Astrocyte (in vitro differentiated cells and primary cell): Measurements from ENCODE around the gene OR2AK2. TPM values are rescaled to one million over a fixed set of nuclear protein-coding genes. Genes with fewer than 3 reads are reported as not detected.
"Not testable (repeated sequence)": the region's sequence is repeated elsewhere in the genome, so short reads cannot be mapped to it uniquely, and the experiment has no call there.

Experiments
- DNase-seq: peaks from one replicate; pipeline ENCODE4 v3.0.0-alpha.2; 2010; ENCODE audit warnings: low read depth
- FAIRE-seq: peaks from 2 replicates; lab custom pipeline; 2011; peaks lifted over from hg19 to GRCh38; lab: Jason Lieb, UNC
- H2AFZ ChIP-seq: 2 replicates; pipeline ENCODE4 v1.6.0; 2012; ENCODE audit warnings: low read depth, low read length, inconsistent platforms
- H3K27ac ChIP-seq: 2 replicates; pipeline ENCODE4 v1.5.1; 2011; ENCODE audit warnings: low read depth, low read length, inconsistent platforms
- H3K27me3 ChIP-seq: 2 replicates; pipeline ENCODE4 v1.6.0; 2011; ENCODE audit warnings: low read length, inconsistent platforms; ENCODE audit not compliant: insufficient read depth
- H3K36me3 ChIP-seq: 2 replicates; pipeline ENCODE4 v1.5.1; 2011; ENCODE audit warnings: low read length, inconsistent platforms; ENCODE audit not compliant: insufficient read depth
- H3K4me1 ChIP-seq: 2 replicates; pipeline ENCODE4 v1.5.1; 2011; ENCODE audit warnings: low read length, inconsistent platforms; ENCODE audit not compliant: insufficient read depth
- H3K4me2 ChIP-seq: 2 replicates; pipeline ENCODE4 v1.6.0; 2012; ENCODE audit warnings: low read length, inconsistent platforms
- H3K4me3 ChIP-seq: 2 replicates; pipeline ENCODE4 v1.5.1; 2011; ENCODE audit warnings: low read depth, mild to moderate bottlenecking, low read length, inconsistent platforms; ENCODE audit not compliant: insufficient read depth
- H3K79me2 ChIP-seq: 2 replicates; pipeline ENCODE4 v1.6.0; 2012; ENCODE audit warnings: mild to moderate bottlenecking, low read length, inconsistent platforms; ENCODE audit not compliant: insufficient read depth
- H3K9ac ChIP-seq: 2 replicates; pipeline ENCODE4 v1.6.0; 2012; ENCODE audit warnings: mild to moderate bottlenecking, low read length, inconsistent platforms
- H3K9me3 ChIP-seq: 2 replicates; pipeline ENCODE4 v1.5.1; 2012; ENCODE audit warnings: low read depth, mild to moderate bottlenecking, low read length, inconsistent platforms; ENCODE audit not compliant: insufficient read depth
- H4K20me1 ChIP-seq: 2 replicates; pipeline ENCODE4 v1.6.0; 2012; ENCODE audit warnings: low read length, inconsistent platforms; ENCODE audit not compliant: insufficient read depth
- H3K27ac Mint-ChIP-seq: one replicate; pipeline ENCODE4 v1.8.0; 2021; ENCODE audit warnings: mild to moderate bottlenecking, mixed read lengths; ENCODE audit not compliant: unreplicated experiment
- H3K27me3 Mint-ChIP-seq: one replicate; pipeline ENCODE4 v1.8.0; 2021; ENCODE audit warnings: low read depth, mixed read lengths; ENCODE audit not compliant: unreplicated experiment
- H3K36me3 Mint-ChIP-seq: one replicate; pipeline ENCODE4 v1.8.0; 2021; ENCODE audit warnings: low read depth, mixed read lengths; ENCODE audit not compliant: unreplicated experiment
- H3K4me1 Mint-ChIP-seq: one replicate; pipeline ENCODE4 v1.8.0; 2021; ENCODE audit warnings: low read depth, mixed read lengths; ENCODE audit not compliant: unreplicated experiment
- H3K4me3 Mint-ChIP-seq: one replicate; pipeline ENCODE4 v1.8.0; 2021; ENCODE audit warnings: mild to moderate bottlenecking, moderate library complexity, mixed read lengths; ENCODE audit not compliant: unreplicated experiment
- H3K9me3 Mint-ChIP-seq: one replicate; pipeline ENCODE4 v1.8.0; 2021; ENCODE audit warnings: mild to moderate bottlenecking, mixed read lengths; ENCODE audit not compliant: unreplicated experiment
- CTCF ChIP-seq: IDR thresholded peaks from 2 replicates; pipeline ENCODE4 v1.5.1; 2011; ENCODE audit warnings: low read depth, mild to moderate bottlenecking, inconsistent platforms, low read length, moderate library complexity; ENCODE audit not compliant: insufficient read depth
- EZH2 ChIP-seq: IDR thresholded peaks from 2 replicates; pipeline ENCODE4 v1.6.1; 2012; ENCODE audit warnings: mild to moderate bottlenecking, low read length, inconsistent platforms; ENCODE audit not compliant: insufficient read depth
- total RNA-seq: library from RNA; stranded (reverse); gene quantifications from 2 replicates; pipeline ENCODE4 v1.2.1, GENCODE V29; 2021

OR2AK2 gene
- total RNA-seq, 1 donor from 2014 or later = not detected

GRCh38 chr1:247936415-247936814, 28.6 kb upstream of the OR2AK2 start:
- H3K27ac ChIP-seq = no peak overlapping the region
- no peak overlapping the region for H3K4me3 Mint-ChIP-seq
- no peak overlapping the region for H3K4me3 ChIP-seq
- no peaks in the 10 kb centered on the region for H3K9me3 ChIP-seq
- no peaks in the 10 kb centered on the region for H3K36me3 Mint-ChIP-seq
- H3K27me3 Mint-ChIP-seq = no peaks in the 10 kb centered on the region
- FAIRE-seq (no peak), DNase-seq (no peak)
- H3K27ac Mint-ChIP-seq = no peak overlapping the region
- no peak overlapping the region for H2AFZ ChIP-seq
- no peak for TF ChIP-seq CTCF
- no peak for TF ChIP-seq EZH2
- no peaks in the 10 kb centered on the region for H4K20me1 ChIP-seq
- H3K27me3 ChIP-seq = no peaks in the 10 kb centered on the region
- no peaks in the 10 kb centered on the region for H3K79me2 ChIP-seq
- no peaks in the 10 kb centered on the region for H3K4me1 Mint-ChIP-seq
- H3K36me3 ChIP-seq = no peaks in the 10 kb centered on the region
- H3K9me3 Mint-ChIP-seq = peaks cover 7% of the 10 kb centered on the region
- H3K4me1 ChIP-seq = no peaks in the 10 kb centered on the region
- no peak overlapping the region for H3K4me2 ChIP-seq
- no peak overlapping the region for H3K9ac ChIP-seq

- H3K36me3 Mint-ChIP-seq, H3K4me1 ChIP-seq, H3K27me3 ChIP-seq, H4K20me1 ChIP-seq, H3K9me3 Mint-ChIP-seq, H3K36me3 ChIP-seq, H3K9me3 ChIP-seq, H3K79me2 ChIP-seq, H3K27ac Mint-ChIP-seq, H3K4me1 Mint-ChIP-seq, DNase-seq, H3K27ac ChIP-seq, FAIRE-seq, H3K27me3 Mint-ChIP-seq: not testable (repeated sequence)
- H3K4me3 ChIP-seq = peak overlapping the region; percentile 17
- peak overlapping the region; percentile 52 for H3K9ac ChIP-seq
- peak; percentile 25 for TF ChIP-seq CTCF
- peak overlapping the region; percentile 76 for H3K4me2 ChIP-seq
- H2AFZ ChIP-seq = peak overlapping the region; percentile 86
- peak overlapping the region; percentile 79 for H3K4me3 Mint-ChIP-seq
Measured at GRCh38 chr1:247936965-247937734, 27.9 kb upstream of the OR2AK2 start.

GRCh38 chr1:247942624-247943023, 22.4 kb upstream of the OR2AK2 start:
- no peak for FAIRE-seq
- H3K27me3 Mint-ChIP-seq = no peaks in the 10 kb centered on the region

More at GRCh38 chr1:247942624-247943023, 22.4 kb upstream of the OR2AK2 start:
- no peak overlapping the region for H3K4me3 Mint-ChIP-seq
- H3K27ac ChIP-seq = no peak overlapping the region
- H3K27me3 ChIP-seq = no peaks in the 10 kb centered on the region
- no peak overlapping the region for H3K4me3 ChIP-seq
- no peaks in the 10 kb centered on the region for H3K79me2 ChIP-seq
- H3K4me2 ChIP-seq = no peak overlapping the region
- no peaks in the 10 kb centered on the region for H3K36me3 ChIP-seq
- no peak overlapping the region for H3K9ac ChIP-seq
- H4K20me1 ChIP-seq = no peaks in the 10 kb centered on the region
- no peak for DNase-seq
- no peaks in the 10 kb centered on the region for H3K36me3 Mint-ChIP-seq
- H3K9me3 Mint-ChIP-seq = peaks cover 3% of the 10 kb centered on the region
- no peaks in the 10 kb centered on the region for H3K4me1 ChIP-seq
- H3K9me3 ChIP-seq = peaks cover 3% of the 10 kb centered on the region
- H3K27ac Mint-ChIP-seq = no peak overlapping the region
- H3K4me1 Mint-ChIP-seq = no peaks in the 10 kb centered on the region
- H2AFZ ChIP-seq = no peak overlapping the region
- TF ChIP-seq CTCF = no peak
- TF ChIP-seq EZH2 = no peak
